Liver (tissue), 9 donors: ENCODE measurements around the gene IGDCC3. TPM values are rescaled to one million over a fixed set of nuclear protein-coding genes. Genes with fewer than 3 reads are reported as not detected.

Experiments
- DNase-seq: peaks from one replicate; pipeline ENCODE4 v3.0.0-alpha.2; 2017; ENCODE audit warnings: low spot score
- H3K27ac ChIP-seq, 2 donors: one replicate each; pipeline ENCODE4 v1.7.0; 2013; ENCODE audit warnings: inconsistent platforms in 2 of 2, low read length in 2 of 2, control low read depth in 1 of 2, low read depth in 1 of 2, mild to moderate bottlenecking in 1 of 2
- H3K27me3 ChIP-seq, 4 donors: one replicate each; pipeline versions ENCODE4 v1.6.1 to v1.7.0; 2013; ENCODE audit warnings: low read length in 3 of 4, inconsistent platforms in 1 of 4, mild to moderate bottlenecking in 1 of 4, moderate library complexity in 1 of 4; ENCODE audit not compliant: control insufficient read depth in 4 of 4, insufficient read depth in 4 of 4
- H3K36me3 ChIP-seq, 4 donors: one replicate each; pipeline versions ENCODE4 v1.6.1 to v1.7.0; 2013; ENCODE audit warnings: low read length in 3 of 4, mild to moderate bottlenecking in 3 of 4, low read depth in 1 of 4, moderate library complexity in 1 of 4; ENCODE audit not compliant: control insufficient read depth in 4 of 4, insufficient read depth in 3 of 4
- H3K4me1 ChIP-seq, 4 donors: one replicate each; pipeline versions ENCODE4 v1.6.1 to v1.7.0; 2013; ENCODE audit warnings: low read length in 3 of 4, mild to moderate bottlenecking in 3 of 4, moderate library complexity in 1 of 4; ENCODE audit not compliant: control insufficient read depth in 4 of 4, insufficient read depth in 4 of 4
- H3K4me3 ChIP-seq, 3 donors: one replicate each; pipeline versions ENCODE4 v1.6.1 to v1.7.0; 2013; ENCODE audit warnings: low read length in 3 of 3, control low read depth in 1 of 3, low read depth in 1 of 3, mild to moderate bottlenecking in 1 of 3
- H3K9ac ChIP-seq, 2 donors: one replicate each; pipeline ENCODE4 v1.7.0; 2013; ENCODE audit warnings: low read length in 2 of 2, mild to moderate bottlenecking in 2 of 2, moderate library complexity in 2 of 2, control low read depth in 1 of 2, low read depth in 1 of 2
- H3K9me3 ChIP-seq, 4 donors: one replicate each; pipeline versions ENCODE4 v1.6.1 to v1.7.0; 2013; ENCODE audit warnings: low read length in 3 of 4; ENCODE audit not compliant: control insufficient read depth in 4 of 4
- EGR1 ChIP-seq, 2 donors: IDR thresholded peaks; 2 replicates each; pipeline ENCODE4 v1.6.1; 2016 to 2018; ENCODE audit warnings: antibody characterized with exemption in 2 of 2, low read depth in 2 of 2
- FOXA1 ChIP-seq: IDR thresholded peaks from 2 replicates; pipeline ENCODE4 v1.6.1; 2016; ENCODE audit warnings: antibody characterized with exemption
- FOXA2 ChIP-seq: IDR thresholded peaks from 2 replicates; pipeline ENCODE4 v1.6.1; 2016; ENCODE audit warnings: antibody characterized with exemption
- GABPA ChIP-seq, 2 donors: IDR thresholded peaks in 1 of 2; conservative IDR thresholded peaks in 1 of 2; 2 replicates each; pipeline ENCODE4 v1.6.1; 2016; ENCODE audit warnings: antibody characterized with exemption in 2 of 2, mild to moderate bottlenecking in 1 of 2, moderate library complexity in 1 of 2
- HNF4A ChIP-seq, 2 donors: conservative IDR thresholded peaks; 2 replicates each; pipeline ENCODE4 v1.6.1; 2016; ENCODE audit warnings: antibody characterized with exemption in 2 of 2, mild to moderate bottlenecking in 2 of 2
- HNF4G ChIP-seq: IDR thresholded peaks from 2 replicates; pipeline ENCODE4 v1.6.1; 2016; ENCODE audit warnings: antibody characterized with exemption
- JUND ChIP-seq, 2 donors: IDR thresholded peaks; 2 replicates each; pipeline ENCODE4 v1.6.1; 2016; ENCODE audit warnings: antibody characterized with exemption in 2 of 2
- NR2F2 ChIP-seq: IDR thresholded peaks from 2 replicates; pipeline ENCODE4 v1.6.1; 2016; ENCODE audit warnings: antibody characterized with exemption
- RAD21 ChIP-seq, 2 donors: IDR thresholded peaks; 2 replicates each; pipeline ENCODE4 v1.6.1; 2016; ENCODE audit warnings: antibody characterized with exemption in 2 of 2, mild to moderate bottlenecking in 2 of 2
- SP1 ChIP-seq: IDR thresholded peaks from 2 replicates; pipeline ENCODE4 v1.6.1; 2018; ENCODE audit warnings: antibody characterized with exemption, mild to moderate bottlenecking
- TAF1 ChIP-seq: conservative IDR thresholded peaks from 2 replicates; pipeline ENCODE4 v1.6.1; 2016; ENCODE audit warnings: antibody characterized with exemption, mild to moderate bottlenecking
- YY1 ChIP-seq: IDR thresholded peaks from 2 replicates; pipeline ENCODE4 v1.6.1; 2016; ENCODE audit warnings: antibody characterized with exemption, mild to moderate bottlenecking
- WGBS: extraction: QIAGEN DNeasy Blood & Tissue Kit; methylation state at CpG from one replicate; pipeline ENCODE4 v1.1.7; 2013; 5-methylcytosine and 5-hydroxymethylcytosine counted together
- polyA plus RNA-seq, 2 donors: library from polyadenylated mRNA; stranded (reverse) in 1 of 2; unstranded in 1 of 2; fragments of 200-250 nt in 1 of 2; fragments of >200 nt in 1 of 2; fragmentation: Nextera tagmentation in 1 of 2; extraction: Ambion mirVana in 1 of 2; gene quantifications; one replicate each; pipeline versions ENCODE4 v1.2.1 to v1.2.3, GENCODE V29; 2013 to 2015
- total RNA-seq, 2 donors: library from RNA; depleted of rRNA; stranded (reverse); fragments of >200 nt; gene quantifications; one replicate each; pipeline ENCODE4 v1.2.3, GENCODE V29; 2014
- TF ChIP-seq, protein P1 (sequence below): IDR thresholded peaks from 2 replicates; pipeline ENCODE4 v1.6.1; 2016; ENCODE audit warnings: antibody characterized with exemption, mild to moderate bottlenecking
- TF ChIP-seq, protein P2 (sequence below): IDR thresholded peaks from 2 replicates; pipeline ENCODE4 v1.6.1; 2016; ENCODE audit warnings: antibody characterized with exemption
- TF ChIP-seq, protein P3 (sequence below): IDR thresholded peaks from 2 replicates; pipeline ENCODE4 v1.6.1; 2016; ENCODE audit warnings: antibody characterized with exemption
- TF ChIP-seq, protein P4 (sequence below): IDR thresholded peaks from 2 replicates; pipeline ENCODE4 v1.6.1; 2016; ENCODE audit warnings: antibody characterized with exemption
- TF ChIP-seq, protein P5 (sequence below): fragments of 150-350 bp; IDR thresholded peaks from 2 replicates; pipeline ENCODE4 v1.5.1; 2017; ENCODE audit warnings: improper control_type of control experiment, low read depth, low read length; ENCODE audit not compliant: missing input control
- donor health status: healthy.
- donor health status: healthy.
- donor health status: healthy.
- donor health status: healthy.
- donor health status: healthy.

IGDCC3 gene
- total and polyA plus RNA-seq, 4 donors, result 1.5 TPM; not detected in 3

DNA sequence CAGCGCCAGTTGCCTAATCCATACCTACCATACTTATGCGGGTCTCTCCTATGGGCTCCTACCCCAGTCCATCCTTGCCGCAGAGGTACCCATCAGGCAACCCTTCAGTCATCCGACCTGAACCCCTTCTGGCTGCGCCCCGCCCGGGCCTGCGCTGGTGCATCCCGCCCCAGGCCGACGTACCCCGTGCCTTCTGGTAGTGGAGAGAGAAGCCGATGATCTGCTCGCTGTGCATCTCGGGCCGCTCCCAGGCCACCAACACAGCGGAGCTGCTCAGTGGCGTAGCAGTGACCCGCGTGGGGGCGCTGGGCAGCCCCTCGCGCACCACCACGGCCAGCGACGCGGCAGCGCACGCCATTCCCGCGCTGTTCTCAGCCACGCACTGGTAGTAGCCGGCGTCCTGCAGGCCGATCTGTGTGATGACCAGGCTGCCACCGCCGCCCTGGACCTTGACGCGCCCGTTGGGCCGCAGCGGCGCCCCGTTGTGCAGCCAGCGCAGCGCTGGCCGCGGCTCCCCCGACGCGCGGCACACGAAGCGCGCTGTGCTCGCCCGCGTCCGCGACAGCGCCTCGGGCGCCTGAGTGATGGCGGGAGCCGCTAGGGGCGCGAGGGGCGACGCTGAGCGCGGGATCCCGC is 17.9 kb upstream of the IGDCC3 start (continued):
- TF ChIP-seq, protein P1, sequence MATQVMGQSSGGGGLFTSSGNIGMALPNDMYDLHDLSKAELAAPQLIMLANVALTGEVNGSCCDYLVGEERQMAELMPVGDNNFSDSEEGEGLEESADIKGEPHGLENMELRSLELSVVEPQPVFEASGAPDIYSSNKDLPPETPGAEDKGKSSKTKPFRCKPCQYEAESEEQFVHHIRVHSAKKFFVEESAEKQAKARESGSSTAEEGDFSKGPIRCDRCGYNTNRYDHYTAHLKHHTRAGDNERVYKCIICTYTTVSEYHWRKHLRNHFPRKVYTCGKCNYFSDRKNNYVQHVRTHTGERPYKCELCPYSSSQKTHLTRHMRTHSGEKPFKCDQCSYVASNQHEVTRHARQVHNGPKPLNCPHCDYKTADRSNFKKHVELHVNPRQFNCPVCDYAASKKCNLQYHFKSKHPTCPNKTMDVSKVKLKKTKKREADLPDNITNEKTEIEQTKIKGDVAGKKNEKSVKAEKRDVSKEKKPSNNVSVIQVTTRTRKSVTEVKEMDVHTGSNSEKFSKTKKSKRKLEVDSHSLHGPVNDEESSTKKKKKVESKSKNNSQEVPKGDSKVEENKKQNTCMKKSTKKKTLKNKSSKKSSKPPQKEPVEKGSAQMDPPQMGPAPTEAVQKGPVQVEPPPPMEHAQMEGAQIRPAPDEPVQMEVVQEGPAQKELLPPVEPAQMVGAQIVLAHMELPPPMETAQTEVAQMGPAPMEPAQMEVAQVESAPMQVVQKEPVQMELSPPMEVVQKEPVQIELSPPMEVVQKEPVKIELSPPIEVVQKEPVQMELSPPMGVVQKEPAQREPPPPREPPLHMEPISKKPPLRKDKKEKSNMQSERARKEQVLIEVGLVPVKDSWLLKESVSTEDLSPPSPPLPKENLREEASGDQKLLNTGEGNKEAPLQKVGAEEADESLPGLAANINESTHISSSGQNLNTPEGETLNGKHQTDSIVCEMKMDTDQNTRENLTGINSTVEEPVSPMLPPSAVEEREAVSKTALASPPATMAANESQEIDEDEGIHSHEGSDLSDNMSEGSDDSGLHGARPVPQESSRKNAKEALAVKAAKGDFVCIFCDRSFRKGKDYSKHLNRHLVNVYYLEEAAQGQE, result no peak
- no peak for TF ChIP-seq RAD21 (IDR thresholded peaks at IDR 0.05)

DNA sequence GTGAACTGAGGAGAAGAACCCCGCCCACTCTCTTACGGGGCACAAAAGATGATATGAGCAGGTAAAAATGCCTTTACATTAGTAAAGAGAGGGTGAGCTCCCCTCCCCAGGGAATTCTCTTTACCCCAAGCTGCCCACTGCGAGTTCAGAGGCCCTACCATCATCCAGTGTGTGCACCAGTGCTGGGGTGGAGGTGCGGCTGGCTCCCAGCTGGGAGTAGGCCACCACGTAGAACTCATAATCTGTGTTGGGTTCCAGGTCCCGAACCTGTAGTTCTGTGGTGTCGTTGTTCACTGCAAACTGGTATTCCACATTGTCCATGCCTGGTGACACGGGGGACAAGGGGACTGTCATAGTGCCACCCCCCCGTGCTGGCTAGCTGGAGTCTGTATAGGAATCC is 17.1 kb upstream of the IGDCC3 start:
- Histone ChIP-seq H3K27me3 (peaks cover 0 to 3% (median 0%) of the 10 kb centered on the region in 4 donors), H3K4me3 (no peak overlapping the region), H3K9ac (no peak overlapping the region), H3K4me1 (peaks cover 0 to 2% (median 0%) of the 10 kb centered on the region in 4 donors), H3K36me3 (no peaks in the 10 kb centered on the region), H3K27ac (no peak overlapping the region), H3K9me3 (no peaks in the 10 kb centered on the region)
- DNase-seq, result no peak
- 85% methylated on average over 9 of the region's 9 CpGs for WGBS
- TF ChIP-seq TAF1 (no peak), HNF4A (conservative IDR thresholded peaks at IDR 0.05) (no peak), YY1 (no peak), NR2F2 (no peak), FOXA1 (no peak), JUND (IDR thresholded peaks at IDR 0.05) (no peak), HNF4G (no peak), GABPA (IDR thresholded peaks at IDR 0.05 in 1 of 2, conservative IDR thresholded peaks at IDR 0.05 in 1 of 2) (no peak), FOXA2 (no peak), SP1 (no peak)
- TF ChIP-seq, protein P2, sequence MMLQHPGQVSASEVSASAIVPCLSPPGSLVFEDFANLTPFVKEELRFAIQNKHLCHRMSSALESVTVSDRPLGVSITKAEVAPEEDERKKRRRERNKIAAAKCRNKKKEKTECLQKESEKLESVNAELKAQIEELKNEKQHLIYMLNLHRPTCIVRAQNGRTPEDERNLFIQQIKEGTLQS, result no peak
- TF ChIP-seq, protein P3, sequence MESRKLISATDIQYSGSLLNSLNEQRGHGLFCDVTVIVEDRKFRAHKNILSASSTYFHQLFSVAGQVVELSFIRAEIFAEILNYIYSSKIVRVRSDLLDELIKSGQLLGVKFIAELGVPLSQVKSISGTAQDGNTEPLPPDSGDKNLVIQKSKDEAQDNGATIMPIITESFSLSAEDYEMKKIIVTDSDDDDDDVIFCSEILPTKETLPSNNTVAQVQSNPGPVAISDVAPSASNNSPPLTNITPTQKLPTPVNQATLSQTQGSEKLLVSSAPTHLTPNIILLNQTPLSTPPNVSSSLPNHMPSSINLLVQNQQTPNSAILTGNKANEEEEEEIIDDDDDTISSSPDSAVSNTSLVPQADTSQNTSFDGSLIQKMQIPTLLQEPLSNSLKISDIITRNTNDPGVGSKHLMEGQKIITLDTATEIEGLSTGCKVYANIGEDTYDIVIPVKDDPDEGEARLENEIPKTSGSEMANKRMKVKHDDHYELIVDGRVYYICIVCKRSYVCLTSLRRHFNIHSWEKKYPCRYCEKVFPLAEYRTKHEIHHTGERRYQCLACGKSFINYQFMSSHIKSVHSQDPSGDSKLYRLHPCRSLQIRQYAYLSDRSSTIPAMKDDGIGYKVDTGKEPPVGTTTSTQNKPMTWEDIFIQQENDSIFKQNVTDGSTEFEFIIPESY, result no peak

DNA sequence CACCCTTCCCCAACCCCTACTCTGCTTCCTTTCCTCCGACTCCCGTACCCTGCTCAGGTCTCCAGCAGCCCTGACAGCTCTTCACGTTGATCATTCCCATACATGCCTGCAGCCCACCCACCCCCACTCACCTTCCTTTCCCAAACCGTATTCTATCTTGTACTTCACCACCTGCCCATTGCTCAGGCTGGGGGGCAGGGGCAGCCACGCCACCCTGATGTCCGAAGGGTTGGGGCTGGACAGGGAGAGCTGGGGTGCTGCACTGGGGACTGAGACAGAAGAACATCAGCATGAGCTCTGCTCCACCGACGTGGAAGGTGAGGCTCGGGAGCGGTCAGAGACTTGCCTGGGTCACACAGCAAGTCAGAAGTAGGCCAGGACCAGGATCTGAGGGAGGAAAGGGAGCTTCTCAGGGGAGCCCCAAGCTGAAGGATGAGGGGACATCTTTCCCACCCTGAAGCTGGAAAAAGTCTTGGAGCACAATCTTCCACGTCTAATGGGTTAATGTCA is 16.5 kb upstream of the IGDCC3 start:
- H3K4me3 ChIP-seq, result no peak overlapping the region
- no peak for DNase-seq
- no peak overlapping the region for H3K9ac ChIP-seq
- TF ChIP-seq HNF4A (conservative IDR thresholded peaks at IDR 0.05) (no peak), FOXA1 (no peak), RAD21 (IDR thresholded peaks at IDR 0.05) (no peak), NR2F2 (no peak), SP1 (no peak), TAF1 (no peak), JUND (IDR thresholded peaks at IDR 0.05) (no peak), GABPA (IDR thresholded peaks at IDR 0.05 in 1 of 2, conservative IDR thresholded peaks at IDR 0.05 in 1 of 2) (no peak), EGR1 (IDR thresholded peaks at IDR 0.05; ENCODE audit: low read depth in 2 of 2) (no peak)
- TF ChIP-seq, protein P4, sequence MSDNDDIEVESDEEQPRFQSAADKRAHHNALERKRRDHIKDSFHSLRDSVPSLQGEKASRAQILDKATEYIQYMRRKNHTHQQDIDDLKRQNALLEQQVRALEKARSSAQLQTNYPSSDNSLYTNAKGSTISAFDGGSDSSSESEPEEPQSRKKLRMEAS, result no peak
- TF ChIP-seq, protein P2, result no peak
- TF ChIP-seq, protein P3, result no peak
- TF ChIP-seq, protein P5, sequence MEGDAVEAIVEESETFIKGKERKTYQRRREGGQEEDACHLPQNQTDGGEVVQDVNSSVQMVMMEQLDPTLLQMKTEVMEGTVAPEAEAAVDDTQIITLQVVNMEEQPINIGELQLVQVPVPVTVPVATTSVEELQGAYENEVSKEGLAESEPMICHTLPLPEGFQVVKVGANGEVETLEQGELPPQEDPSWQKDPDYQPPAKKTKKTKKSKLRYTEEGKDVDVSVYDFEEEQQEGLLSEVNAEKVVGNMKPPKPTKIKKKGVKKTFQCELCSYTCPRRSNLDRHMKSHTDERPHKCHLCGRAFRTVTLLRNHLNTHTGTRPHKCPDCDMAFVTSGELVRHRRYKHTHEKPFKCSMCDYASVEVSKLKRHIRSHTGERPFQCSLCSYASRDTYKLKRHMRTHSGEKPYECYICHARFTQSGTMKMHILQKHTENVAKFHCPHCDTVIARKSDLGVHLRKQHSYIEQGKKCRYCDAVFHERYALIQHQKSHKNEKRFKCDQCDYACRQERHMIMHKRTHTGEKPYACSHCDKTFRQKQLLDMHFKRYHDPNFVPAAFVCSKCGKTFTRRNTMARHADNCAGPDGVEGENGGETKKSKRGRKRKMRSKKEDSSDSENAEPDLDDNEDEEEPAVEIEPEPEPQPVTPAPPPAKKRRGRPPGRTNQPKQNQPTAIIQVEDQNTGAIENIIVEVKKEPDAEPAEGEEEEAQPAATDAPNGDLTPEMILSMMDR, result no peak
- WGBS, result 85% methylated on average over 11 of the region's 11 CpGs
- peaks cover 0 to 4% (median 0%) of the 10 kb centered on the region in 4 donors for H3K27me3 ChIP-seq
- peaks cover 0 to 2% (median 0%) of the 10 kb centered on the region in 4 donors for H3K4me1 ChIP-seq
- no peak overlapping the region for H3K27ac ChIP-seq
- H3K36me3 ChIP-seq, result no peaks in the 10 kb centered on the region
- H3K9me3 ChIP-seq, result no peaks in the 10 kb centered on the region
